ENCODE measurements around the gene ACBD4.
A peak's percentile ranks its signal among the peaks of the same experiment; 100 is the strongest.

The ACBD4 gene

GRCh38 chr17:45172541-45173286 is 37.2 kb downstream of the ACBD4 start (continued):
- TF ChIP-seq PRDM6 (tag by site-specific recombination; IDR thresholded peaks at IDR 0.05) (no peak), KLF16 (tag by site-specific recombination; IDR thresholded peaks at IDR 0.05) (no peak), ZNF513 (tag by site-specific recombination; IDR thresholded peaks at IDR 0.05) (no peak), ZNF645 (tag by site-specific recombination; IDR thresholded peaks at IDR 0.05) (no peak), ZNF501 (tag by site-specific recombination; IDR thresholded peaks at IDR 0.05) (0 out of 2 replicates have a peak, but pooled peaks have one; percentile 18), SP2 (tag by site-specific recombination; IDR thresholded peaks at IDR 0.05) (peak; percentile 15), ZNF398 (tag by site-specific recombination; IDR thresholded peaks at IDR 0.05) (peak; percentile 97), GLIS1 (tag by site-specific recombination; IDR thresholded peaks at IDR 0.05) (peak; percentile 58), ZNF580 (tag by site-specific recombination; IDR thresholded peaks at IDR 0.05) (peak; percentile 46; the same call in 1 of the 2 replicates), ZNF785 (tag by site-specific recombination; IDR thresholded peaks at IDR 0.05) (no peak), ZNF23 (tag by site-specific recombination; IDR thresholded peaks at IDR 0.05; ENCODE audit: borderline replicate concordance) (no peak), ZNF423 (tag by site-specific recombination; IDR thresholded peaks at IDR 0.05) (peak; percentile 96), ZBTB20 (tag by site-specific recombination; IDR thresholded peaks at IDR 0.05) (no peak), ZNF394 (tag by site-specific recombination; IDR thresholded peaks at IDR 0.05; ENCODE audit: borderline replicate concordance) (peak; percentile 22; the same call in 1 of the 2 replicates), ZBTB1 (tag by site-specific recombination; IDR thresholded peaks at IDR 0.05) (no peak), OVOL3 (tag by site-specific recombination; IDR thresholded peaks at IDR 0.05) (no peak), GLI2 (tag by site-specific recombination; IDR thresholded peaks at IDR 0.05; ENCODE audit: borderline replicate concordance, low read depth) (no peak), ZNF280C (tag by site-specific recombination; IDR thresholded peaks at IDR 0.05) (no peak), ZIC2 (tag by site-specific recombination; IDR thresholded peaks at IDR 0.05) (peak; percentile 46), EGR2 (tag by site-specific recombination; IDR thresholded peaks at IDR 0.05; ENCODE audit: low read depth) (peak; percentile 49; the same call in 1 of the 2 replicates), ZBTB11 (tag by site-specific recombination; conservative IDR thresholded peaks at IDR 0.05; ENCODE audit: low read depth) (peak; percentile 95), ZNF239 (tag by site-specific recombination; IDR thresholded peaks at IDR 0.05) (no peak), PATZ1 (tag by site-specific recombination; IDR thresholded peaks at IDR 0.05) (peak; percentile 39; the same call in 1 of the 2 replicates), ZNF146 (tag by site-specific recombination; IDR thresholded peaks at IDR 0.05) (no peak)

Measured in HEK293 (cell line).